ENCODE measurements around the gene RC3H1.

DNA sequence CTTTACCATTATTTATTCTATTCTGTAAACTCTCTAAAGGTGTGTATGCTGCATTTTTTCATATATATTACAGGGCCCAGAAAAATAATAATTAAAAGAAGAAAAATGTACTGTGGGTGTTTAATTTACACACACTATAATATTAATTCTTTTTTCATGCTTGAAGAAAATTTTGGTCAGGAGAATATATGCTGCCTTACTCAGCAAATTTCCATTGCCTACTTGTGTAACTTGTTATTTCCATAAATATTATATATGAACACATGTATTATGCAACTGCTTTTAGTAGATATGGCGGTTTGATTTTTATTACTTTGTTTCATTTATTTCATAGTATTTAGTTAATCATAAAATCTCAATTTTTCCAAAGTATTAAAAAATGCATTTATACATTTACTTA is 58.7 kb downstream of the RC3H1 start:
- TF ChIP-seq CTCF (IDR thresholded peaks at IDR 0.05) (no peak), POLR2A (IDR thresholded peaks at IDR 0.05) (no peak), POLR2AphosphoS5 (IDR thresholded peaks at IDR 0.05; ENCODE audit: insufficient read depth in 1 of 2, low read depth in 1 of 2) (no peak)
